ENCODE data around the gene FXYD5.

DNA sequence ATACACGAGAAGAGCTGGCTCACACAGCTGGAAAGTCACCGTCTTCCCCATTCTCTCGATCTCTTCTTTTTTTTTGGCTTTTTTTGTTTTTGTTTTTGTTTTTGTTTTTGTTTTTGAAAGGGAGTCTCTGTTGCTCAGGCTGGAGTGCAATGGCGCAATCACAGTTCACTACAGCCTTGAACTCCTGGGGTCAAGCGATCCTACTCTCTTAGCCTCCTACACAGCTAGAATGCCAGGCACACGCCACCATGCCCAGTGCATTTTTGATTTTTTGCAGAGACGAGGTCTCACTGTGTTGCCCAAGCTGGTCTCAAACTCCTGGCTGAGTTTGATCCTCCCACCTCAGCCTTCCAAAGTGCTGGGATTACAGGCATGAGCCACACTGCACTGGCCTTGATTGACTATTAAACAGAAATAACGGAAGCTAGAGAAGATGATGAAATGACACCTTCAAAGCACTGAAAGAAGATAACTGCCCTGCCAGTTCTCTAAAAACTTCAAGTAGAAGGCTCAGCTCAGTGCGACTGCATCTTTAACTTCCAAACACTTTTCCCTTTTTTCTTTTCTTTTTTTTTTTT is 34.9 kb upstream of the FXYD5 start:
- TF ChIP-seq FOXK2 (IDR thresholded peaks at IDR 0.05) (no peak), SUZ12 (IDR thresholded peaks at IDR 0.05) (no peak), FOXA1 (IDR thresholded peaks at IDR 0.05) (no peak), BHLHE40 (IDR thresholded peaks at IDR 0.05; ENCODE audit: borderline replicate concordance) (no peak), LEF1 (IDR thresholded peaks at IDR 0.05; ENCODE audit: borderline replicate concordance) (no peak), ZNF384 (IDR thresholded peaks at IDR 0.05) (no peak), TARDBP (IDR thresholded peaks at IDR 0.05) (no peak), SP1 (IDR thresholded peaks at IDR 0.05) (no peak)

Measured in HEK293T (cell line).